GM19395 (cell line): ENCODE measurements around the gene KLC3.
"Not testable (repeated sequence)": the region's sequence is repeated elsewhere in the genome, so short reads cannot be mapped to it uniquely, and the experiment has no call there.

Experiments used
- ATAC-seq: cut with Tn5 transposase; IDR thresholded peaks from one replicate; pipeline ENCODE4 v1.9.1; 2021; ENCODE audit warnings: mild to moderate bottlenecking, moderate library complexity; ENCODE audit not compliant: unreplicated experiment

Gene KLC3

GRCh38 chr19:45340232-45340898 lies at the start of gene KLC3:
Gene KLC3 (plus strand): TSS chr19:45340750. CDS start chr19:45345542, 4,792 bp downstream.
- no peak for ATAC-seq

- ATAC-seq: no peak
These were observed 48.7 kb upstream of the KLC3 start for GRCh38 chr19:45291834-45292233.

- no peak for ATAC-seq
These were observed 46.9 kb upstream of the KLC3 start for GRCh38 chr19:45293682-45294081.

GRCh38 chr19:45294291-45295029 lies 46.1 kb upstream of the KLC3 start:
- no peak for ATAC-seq

- no peak for ATAC-seq
These were observed 44.7 kb upstream of the KLC3 start for GRCh38 chr19:45295873-45296272.

- ATAC-seq: no peak
These were observed 44.2 kb upstream of the KLC3 start for GRCh38 chr19:45296355-45296754.

- ATAC-seq: no peak
These were observed 42.9 kb upstream of the KLC3 start for GRCh38 chr19:45297674-45298073.

- ATAC-seq: no peak
These were observed 42.3 kb upstream of the KLC3 start for GRCh38 chr19:45298264-45298663.

- ATAC-seq: no peak
These were observed 40.8 kb upstream of the KLC3 start for GRCh38 chr19:45299719-45300118.

- ATAC-seq: no peak
These were observed 38.1 kb upstream of the KLC3 start for GRCh38 chr19:45302416-45302815.

- ATAC-seq: no peak
These were observed 37.1 kb upstream of the KLC3 start for GRCh38 chr19:45303269-45304060.

GRCh38 chr19:45304141-45304926 lies 36.2 kb upstream of the KLC3 start:
- ATAC-seq: no peak

- no peak for ATAC-seq
These were observed 35.5 kb upstream of the KLC3 start for GRCh38 chr19:45305007-45305406.

- ATAC-seq: no peak
These were observed 35.1 kb upstream of the KLC3 start for GRCh38 chr19:45305421-45305820.

- ATAC-seq: no peak
These were observed 34.5 kb upstream of the KLC3 start for GRCh38 chr19:45306040-45306439.

GRCh38 chr19:45306518-45307027 lies 34.0 kb upstream of the KLC3 start:
- ATAC-seq: no peak

GRCh38 chr19:45307361-45307760 lies 33.2 kb upstream of the KLC3 start:
- ATAC-seq: no peak

- ATAC-seq: not testable (repeated sequence)
These were observed 31.2 kb upstream of the KLC3 start for GRCh38 chr19:45309322-45309721.

- ATAC-seq: no peak
These were observed 28.9 kb upstream of the KLC3 start for GRCh38 chr19:45311621-45312020.

- ATAC-seq: not testable (repeated sequence)
These were observed 28.3 kb upstream of the KLC3 start for GRCh38 chr19:45312285-45312684.
